Testis (tissue), 3 donors: ENCODE measurements around the gene RASAL2. TPM values are rescaled to one million over a fixed set of nuclear protein-coding genes. Genes with fewer than 3 reads are reported as not detected.

Experiments used
- DNase-seq: peaks from one replicate; pipeline ENCODE4 v3.0.0-alpha.2; 2019
- H3K27ac ChIP-seq, 2 donors: fragments of 200-600 bp; sonication (generic); one replicate each; pipeline ENCODE4 v1.5.1; 2019
- H3K27me3 ChIP-seq: fragments of 200-600 bp; sonication (generic); one replicate; pipeline ENCODE4 v1.5.1; 2019
- H3K36me3 ChIP-seq: fragments of 200-600 bp; sonication (generic); one replicate; pipeline ENCODE4 v1.5.1; 2017; ENCODE audit warnings: low read depth; ENCODE audit errors: missing control alignments
- H3K4me1 ChIP-seq: fragments of 200-600 bp; sonication (generic); one replicate; pipeline ENCODE4 v1.5.1; 2019
- H3K4me3 ChIP-seq, 2 donors: fragments of 200-600 bp; sonication (generic); one replicate each; pipeline ENCODE4 v1.5.1; 2017 to 2019
- H3K9me3 ChIP-seq: fragments of 200-600 bp; sonication (generic); one replicate; pipeline ENCODE4 v1.5.1; 2017
- CTCF ChIP-seq, 3 experiments: fragments of 450-650 bp in 2 of 3; fragments of 200-600 bp in 1 of 3; sonication (generic) in 1 of 3; IDR thresholded peaks; one replicate each; pipeline ENCODE4 v1.5.1; 2016 to 2019; ENCODE audit warnings: antibody characterized with exemption in 3 of 3, mild to moderate bottlenecking in 2 of 3, moderate library complexity in 1 of 3
- POLR2A ChIP-seq: fragments of 450-650 bp; IDR thresholded peaks from one replicate; pipeline ENCODE4 v1.6.1; 2017; ENCODE audit warnings: antibody characterized with exemption, mild to moderate bottlenecking, moderate library complexity
- WGBS, 2 donors: methylation state at CpG; one replicate each; pipeline ENCODE4 v1.1.5; 2018; 5-methylcytosine and 5-hydroxymethylcytosine counted together
- intact Hi-C: fragments of 100-400 bp; cut with DNase I; formaldehyde crosslinking; loops from one replicate; pipeline ENCODE4 v1.15.1; 2023; ENCODE audit warnings: low total_unique reads
- polyA plus RNA-seq: library from polyadenylated mRNA; stranded (reverse); fragments of 350-450 nt; fragmentation: Illumina TruSeq; extraction: RNeasy Lipid Tissue Mini Kit (QIAGEN cat#74804); gene quantifications from one replicate; pipeline ENCODE4 v1.2.3, GENCODE V29; 2014; ENCODE audit warnings: low read depth, low replicate concordance; ENCODE audit not compliant: insufficient read depth
- total RNA-seq, 2 donors: library from RNA; depleted of rRNA; stranded (reverse); fragments of >200 nt; gene quantifications; one replicate each; pipeline ENCODE4 v1.2.3, GENCODE V29; 2016

RASAL2 gene
- total and polyA plus RNA-seq, 3 donors from 2014 or later, result 25.9 to 41.7 (median 39.6) TPM

- DNase-seq, result no peak
- Histone ChIP-seq H3K4me3 (no peak overlapping the region), H3K27ac (no peak overlapping the region), H3K36me3 (no peaks in the 10 kb centered on the region), H3K27me3 (no peaks in the 10 kb centered on the region), H3K9me3 (no peaks in the 10 kb centered on the region), H3K4me1 (no peaks in the 10 kb centered on the region)
- intact Hi-C loops, result no loop called here
- no peak for TF ChIP-seq POLR2A
- no peak for TF ChIP-seq CTCF (IDR thresholded peaks at IDR 0.05)
- WGBS, 2 donors, result 23 to 27% methylated on average over 6 of the region's 6 CpGs
Measured at GRCh38 chr1:178371235-178371634, 277.3 kb downstream of the RASAL2 start.

- 25 to 34% methylated on average over 4 of the region's 4 CpGs for WGBS, 2 donors
- Histone ChIP-seq H3K27ac (no peak overlapping the region), H3K4me1 (no peaks in the 10 kb centered on the region), H3K4me3 (no peak overlapping the region), H3K36me3 (no peaks in the 10 kb centered on the region), H3K27me3 (no peaks in the 10 kb centered on the region), H3K9me3 (no peaks in the 10 kb centered on the region)
- TF ChIP-seq CTCF (IDR thresholded peaks at IDR 0.05), result no peak
- no peak for TF ChIP-seq POLR2A
- intact Hi-C loops, result no loop called here
- DNase-seq, result no peak
Measured at GRCh38 chr1:178371933-178372388, 278.1 kb downstream of the RASAL2 start.

GRCh38 chr1:178374016-178374415 is 280.1 kb downstream of the RASAL2 start:
- Histone ChIP-seq H3K27ac (no peak overlapping the region), H3K4me1 (no peaks in the 10 kb centered on the region), H3K4me3 (no peak overlapping the region), H3K36me3 (no peaks in the 10 kb centered on the region), H3K9me3 (no peaks in the 10 kb centered on the region), H3K27me3 (no peaks in the 10 kb centered on the region)
- TF ChIP-seq POLR2A, result no peak
- TF ChIP-seq CTCF (IDR thresholded peaks at IDR 0.05), result no peak
- no peak for DNase-seq
- intact Hi-C loops, result no loop called here
- 87 to 88% methylated on average over 1 of the region's 1 CpG for WGBS, 2 donors

- TF ChIP-seq POLR2A (no peak), CTCF (IDR thresholded peaks at IDR 0.05) (no peak)
- H3K27ac ChIP-seq, result no peak overlapping the region
- H3K9me3 ChIP-seq, result no peaks in the 10 kb centered on the region
- no peaks in the 10 kb centered on the region for H3K36me3 ChIP-seq
- WGBS, 2 donors, result 76 to 84% methylated on average over 2 of the region's 2 CpGs
- no peak for DNase-seq
- H3K4me1 ChIP-seq, result no peaks in the 10 kb centered on the region
- H3K4me3 ChIP-seq, result no peak overlapping the region
- intact Hi-C loops, result no loop called here
- no peaks in the 10 kb centered on the region for H3K27me3 ChIP-seq
Measured at GRCh38 chr1:178376008-178376407, 282.1 kb downstream of the RASAL2 start.

GRCh38 chr1:178379807-178380206 is 285.9 kb downstream of the RASAL2 start:
- 71 to 76% methylated on average over 14 of the region's 14 CpGs for WGBS, 2 donors

More at GRCh38 chr1:178379807-178380206, 285.9 kb downstream of the RASAL2 start:
- Histone ChIP-seq H3K4me1 (no peaks in the 10 kb centered on the region), H3K27ac (no peak overlapping the region), H3K9me3 (no peaks in the 10 kb centered on the region), H3K4me3 (no peak overlapping the region), H3K27me3 (no peaks in the 10 kb centered on the region), H3K36me3 (no peaks in the 10 kb centered on the region)
- intact Hi-C loops, result no loop called here
- DNase-seq, result peak; percentile 25
- TF ChIP-seq CTCF (IDR thresholded peaks at IDR 0.05) (no peak), POLR2A (no peak)
